Activated naive CD4-positive, alpha-beta T cell treated with anti-CD3 and anti-CD28 coated beads for 36 hours (primary cell): ENCODE measurements around the gene SLX9. TPM values are rescaled to one million over a fixed set of nuclear protein-coding genes. Genes with fewer than 3 reads are reported as not detected.

Experiments
- CTCF ChIA-PET: fragments of 350-600 bp; sonication (Branson Sonifier 250); formaldehyde crosslinking; loops from one replicate; lab custom pipeline; 2021; ENCODE audit warnings: antibody characterized with exemption; lab: Charles Lee
- DNase-seq: peaks from one replicate; pipeline ENCODE4 v3.0.0-alpha.2; 2020
- H3K27ac Mint-ChIP-seq: one replicate; pipeline ENCODE4 v1.8.0; 2021; ENCODE audit warnings: mild to moderate bottlenecking, mixed read lengths
- H3K27me3 Mint-ChIP-seq: one replicate; pipeline ENCODE4 v1.8.0; 2021; ENCODE audit warnings: low read depth, mixed read lengths
- H3K36me3 Mint-ChIP-seq: one replicate; pipeline ENCODE4 v1.8.0; 2021; ENCODE audit warnings: low read depth, mixed read lengths
- H3K4me1 Mint-ChIP-seq: one replicate; pipeline ENCODE4 v1.8.0; 2021; ENCODE audit warnings: low read depth, mixed read lengths
- H3K4me3 Mint-ChIP-seq: one replicate; pipeline ENCODE4 v1.8.0; 2021; ENCODE audit warnings: mild to moderate bottlenecking, moderate library complexity, mixed read lengths
- H3K9me3 Mint-ChIP-seq: one replicate; pipeline ENCODE4 v1.8.0; 2021; ENCODE audit warnings: mixed read lengths
- intact Hi-C: fragments of 100-400 bp; cut with micrococcal nuclease; formaldehyde crosslinking; loops from one replicate; pipeline ENCODE4 v1.15.1; 2023
- total RNA-seq, 2 experiments: library from RNA; stranded (reverse); gene quantifications; one replicate each; pipeline ENCODE4 v1.2.3, GENCODE V29; 2021

The SLX9 gene
- total RNA-seq, 2 experiments from 2014 or later = 61.8 to 63.4 TPM

GRCh38 chr21:44896561-44897286 is 43.1 kb upstream of the SLX9 start:
- Mint-ChIP-seq H3K27ac (no peak overlapping the region), H3K36me3 (peaks cover 27% of the 10 kb centered on the region)

GRCh38 chr21:44897326-44898010 is 42.4 kb upstream of the SLX9 start:
- Mint-ChIP-seq H3K36me3 (peaks cover 34% of the 10 kb centered on the region), H3K4me1 (peaks cover 9% of the 10 kb centered on the region), H3K9me3 (no peaks in the 10 kb centered on the region), H3K4me3 (no peak overlapping the region), H3K27ac (no peak overlapping the region), H3K27me3 (no peaks in the 10 kb centered on the region)
- no peak for DNase-seq
- intact Hi-C loops = no loop called here
- CTCF ChIA-PET = interaction anchor here (1.2 to 1.6 kb wide), 2 partner anchors 22 to 52 kb away, joined by 3 read pairs; no protein-coding TSS in a partner anchor

More at GRCh38 chr21:44896561-44897286, 43.1 kb upstream of the SLX9 start:
- CTCF ChIA-PET = interaction anchor here (1.1 to 1.6 kb wide), 3 partner anchors 23 to 240 kb away, joined by 3 read pairs; no protein-coding TSS in a partner anchor
- intact Hi-C loops = no loop called here
- no peak for DNase-seq
- no peak overlapping the region for H3K4me3 Mint-ChIP-seq
- no peaks in the 10 kb centered on the region for H3K9me3 Mint-ChIP-seq
- no peaks in the 10 kb centered on the region for H3K27me3 Mint-ChIP-seq
- H3K4me1 Mint-ChIP-seq = peaks cover 7% of the 10 kb centered on the region

GRCh38 chr21:44898011-44898488 is 41.8 kb upstream of the SLX9 start:
- Mint-ChIP-seq H3K9me3 (no peaks in the 10 kb centered on the region), H3K4me3 (no peak overlapping the region), H3K27me3 (no peaks in the 10 kb centered on the region), H3K27ac (peak overlapping the region; percentile 41), H3K36me3 (peaks cover 40% of the 10 kb centered on the region), H3K4me1 (peaks cover 9% of the 10 kb centered on the region)
- CTCF ChIA-PET = interaction anchor here (1.2 to 1.6 kb wide), 2 partner anchors 22 to 52 kb away, joined by 3 read pairs; no protein-coding TSS in a partner anchor
- DNase-seq = no peak
- intact Hi-C loops = no loop called here

- CTCF ChIA-PET = no interaction called here
- Mint-ChIP-seq H3K4me3 (no peak overlapping the region), H3K9me3 (no peaks in the 10 kb centered on the region), H3K36me3 (peaks cover 46% of the 10 kb centered on the region), H3K4me1 (peaks cover 2% of the 10 kb centered on the region), H3K27ac (no peak overlapping the region), H3K27me3 (no peaks in the 10 kb centered on the region)
- no peak for DNase-seq
- intact Hi-C loops = no loop called here
These were observed 40.7 kb upstream of the SLX9 start for GRCh38 chr21:44898851-44899767.

GRCh38 chr21:44899768-44900558 is 39.9 kb upstream of the SLX9 start:
- Mint-ChIP-seq H3K27me3 (no peaks in the 10 kb centered on the region), H3K9me3 (no peaks in the 10 kb centered on the region), H3K4me1 (peaks cover 2% of the 10 kb centered on the region), H3K27ac (no peak overlapping the region), H3K4me3 (no peak overlapping the region), H3K36me3 (peaks cover 52% of the 10 kb centered on the region)
- no peak for DNase-seq
- intact Hi-C loops = no loop called here
- CTCF ChIA-PET = no interaction called here

GRCh38 chr21:44900559-44901251 is 39.1 kb upstream of the SLX9 start:
- CTCF ChIA-PET = no interaction called here
- Mint-ChIP-seq H3K4me3 (no peak overlapping the region), H3K4me1 (peaks cover 2% of the 10 kb centered on the region), H3K27ac (no peak overlapping the region), H3K27me3 (no peaks in the 10 kb centered on the region), H3K9me3 (no peaks in the 10 kb centered on the region), H3K36me3 (peaks cover 55% of the 10 kb centered on the region)
- no peak for DNase-seq
- intact Hi-C loops = no loop called here

GRCh38 chr21:44901391-44902074 is 38.3 kb upstream of the SLX9 start:
- Mint-ChIP-seq H3K9me3 (no peaks in the 10 kb centered on the region), H3K4me1 (peaks cover 6% of the 10 kb centered on the region), H3K27me3 (no peaks in the 10 kb centered on the region), H3K36me3 (peaks cover 54% of the 10 kb centered on the region), H3K27ac (no peak overlapping the region), H3K4me3 (no peak overlapping the region)
- CTCF ChIA-PET = no interaction called here
- DNase-seq = no peak
- intact Hi-C loops = no loop called here

- no peak for DNase-seq
- no peaks in the 10 kb centered on the region for H3K27me3 Mint-ChIP-seq
- H3K9me3 Mint-ChIP-seq = no peaks in the 10 kb centered on the region
- no peak overlapping the region for H3K27ac Mint-ChIP-seq
- H3K4me3 Mint-ChIP-seq = no peak overlapping the region
- peaks cover 8% of the 10 kb centered on the region for H3K4me1 Mint-ChIP-seq
- peaks cover 54% of the 10 kb centered on the region for H3K36me3 Mint-ChIP-seq
- CTCF ChIA-PET = no interaction called here
- intact Hi-C loops = no loop called here
These were observed 37.4 kb upstream of the SLX9 start for GRCh38 chr21:44902268-44903049.

GRCh38 chr21:44903050-44903685 is 36.7 kb upstream of the SLX9 start:
- CTCF ChIA-PET = no interaction called here

GRCh38 chr21:44903689-44904088 is 36.1 kb upstream of the SLX9 start:
- H3K36me3 Mint-ChIP-seq = peaks cover 43% of the 10 kb centered on the region
- H3K4me3 Mint-ChIP-seq = no peak overlapping the region
- peaks cover 18% of the 10 kb centered on the region for H3K4me1 Mint-ChIP-seq
- H3K27ac Mint-ChIP-seq = no peak overlapping the region
- CTCF ChIA-PET = no interaction called here
- H3K27me3 Mint-ChIP-seq = no peaks in the 10 kb centered on the region
- intact Hi-C loops = no loop called here
- no peak for DNase-seq
- no peaks in the 10 kb centered on the region for H3K9me3 Mint-ChIP-seq

More at GRCh38 chr21:44903050-44903685, 36.7 kb upstream of the SLX9 start:
- Mint-ChIP-seq H3K27me3 (no peaks in the 10 kb centered on the region), H3K27ac (no peak overlapping the region), H3K36me3 (peaks cover 48% of the 10 kb centered on the region), H3K4me3 (no peak overlapping the region), H3K9me3 (no peaks in the 10 kb centered on the region), H3K4me1 (peaks cover 13% of the 10 kb centered on the region)
- intact Hi-C loops = no loop called here
- no peak for DNase-seq
